H9 (cell line): Measurements from ENCODE around the gene MARK4. TPM values are rescaled to one million over a fixed set of nuclear protein-coding genes. Genes with fewer than 3 reads are reported as not detected.

ENCODE experiments used
- DNase-seq: peaks from one replicate; pipeline ENCODE4 v3.0.0-alpha.2; 2017
- H2AFZ ChIP-seq: one replicate; pipeline ENCODE4 v1.6.1; 2013; ENCODE audit warnings: mild to moderate bottlenecking, low read length, control low read depth, moderate library complexity
- H2AK5ac ChIP-seq: 2 replicates; pipeline ENCODE4 v1.6.1; 2013; ENCODE audit warnings: low read length, control low read depth, mixed read lengths; ENCODE audit not compliant: insufficient read length
- H2BK120ac ChIP-seq: one replicate; pipeline ENCODE4 v1.6.1; 2013; ENCODE audit warnings: low read depth, mild to moderate bottlenecking, low read length, control low read depth, inconsistent platforms; ENCODE audit not compliant: poor library complexity, severe bottlenecking
- H2BK12ac ChIP-seq: 2 replicates; pipeline ENCODE4 v1.6.1; 2013; ENCODE audit warnings: low read length, control low read depth, mixed read lengths, low read depth; ENCODE audit not compliant: insufficient read length
- H2BK15ac ChIP-seq: 2 replicates; pipeline ENCODE4 v1.6.1; 2013; ENCODE audit warnings: low read depth, low read length, control low read depth
- H2BK20ac ChIP-seq: one replicate; pipeline ENCODE4 v1.6.1; 2013; ENCODE audit warnings: low read depth, mild to moderate bottlenecking, low read length, control low read depth, inconsistent platforms; ENCODE audit not compliant: poor library complexity, severe bottlenecking
- H2BK5ac ChIP-seq: 2 replicates; pipeline ENCODE4 v1.6.1; 2013; ENCODE audit warnings: low read length, control low read depth, mixed read lengths; ENCODE audit not compliant: insufficient read length
- H3K14ac ChIP-seq: 2 replicates; pipeline ENCODE4 v1.6.1; 2013; ENCODE audit warnings: low read length, control low read depth; ENCODE audit not compliant: insufficient read depth
- H3K18ac ChIP-seq: 2 replicates; pipeline ENCODE4 v1.6.1; 2013; ENCODE audit warnings: low read depth, mild to moderate bottlenecking, mixed read lengths, low read length, control low read depth; ENCODE audit not compliant: insufficient read length
- H3K23ac ChIP-seq: 2 replicates; pipeline ENCODE4 v1.6.1; 2013; ENCODE audit warnings: low read length, control low read depth, mixed read lengths, low read depth; ENCODE audit not compliant: insufficient read length
- H3K23me2 ChIP-seq: 2 replicates; pipeline ENCODE4 v1.6.1; 2013; ENCODE audit warnings: low read depth, mild to moderate bottlenecking, mixed read lengths, low read length, control low read depth; ENCODE audit not compliant: insufficient read length, poor library complexity, severe bottlenecking
- H3K27ac ChIP-seq: 2 replicates; pipeline ENCODE4 v1.5.1; 2013; ENCODE audit warnings: low read length, control low read depth, mixed read lengths, low read depth; ENCODE audit not compliant: insufficient read length
- H3K27me3 ChIP-seq: 2 replicates; pipeline ENCODE4 v1.6.1; 2013; ENCODE audit warnings: low read length, control low read depth, inconsistent platforms; ENCODE audit not compliant: insufficient read depth
- H3K4ac ChIP-seq: 2 replicates; pipeline ENCODE4 v1.6.1; 2013; ENCODE audit warnings: low read depth, mild to moderate bottlenecking, control low read depth, inconsistent platforms, low read length, moderate library complexity
- H3K4me1 ChIP-seq: 2 replicates; pipeline ENCODE4 v1.6.1; 2013; ENCODE audit warnings: low read length, control low read depth, inconsistent platforms; ENCODE audit not compliant: insufficient read depth
- H3K4me2 ChIP-seq: 2 replicates; pipeline ENCODE4 v1.6.1; 2013; ENCODE audit warnings: low read length, control low read depth, mixed read lengths; ENCODE audit not compliant: insufficient read length, insufficient read depth
- H3K56ac ChIP-seq: 2 replicates; pipeline ENCODE4 v1.6.1; 2013; ENCODE audit warnings: low read depth, mild to moderate bottlenecking, mixed read lengths, low read length, control low read depth; ENCODE audit not compliant: insufficient read length
- H3K79me1 ChIP-seq: 2 replicates; pipeline ENCODE4 v1.6.1; 2013; ENCODE audit warnings: low read depth, mild to moderate bottlenecking, moderate library complexity, low read length, control low read depth, inconsistent platforms; ENCODE audit not compliant: insufficient read depth, poor library complexity, severe bottlenecking
- H3K79me2 ChIP-seq: 2 replicates; pipeline ENCODE4 v1.6.1; 2013; ENCODE audit warnings: low read length, control low read depth, inconsistent platforms; ENCODE audit not compliant: insufficient read depth
- H3K9ac ChIP-seq: 2 replicates; pipeline ENCODE4 v1.6.1; 2013; ENCODE audit warnings: low read length, control low read depth, mixed read lengths; ENCODE audit not compliant: insufficient read length; ENCODE audit errors: extremely low read depth
- H3K9me3 ChIP-seq: one replicate; pipeline ENCODE4 v1.6.1; 2013; ENCODE audit warnings: low read depth, low read length, inconsistent platforms; ENCODE audit not compliant: control insufficient read depth
- H3T11ph ChIP-seq: one replicate; pipeline ENCODE4 v1.6.1; 2013; ENCODE audit warnings: mild to moderate bottlenecking, low read length, control low read depth, inconsistent platforms
- H4K20me1 ChIP-seq: one replicate; pipeline ENCODE4 v1.6.1; 2013; ENCODE audit not compliant: control insufficient read depth, insufficient read length, insufficient read depth
- H4K5ac ChIP-seq: 2 replicates; pipeline ENCODE4 v1.6.1; 2013; ENCODE audit warnings: low read depth, mild to moderate bottlenecking, mixed read lengths, low read length, control low read depth; ENCODE audit not compliant: insufficient read length
- H4K8ac ChIP-seq: replicated peaks from 2 replicates; pipeline ENCODE4 v1.6.1; 2013; ENCODE audit warnings: low read length, control low read depth, mixed read lengths, low read depth; ENCODE audit not compliant: insufficient read length
- H4K91ac ChIP-seq: 2 replicates; pipeline ENCODE4 v1.6.1; 2013; ENCODE audit warnings: low read depth, mild to moderate bottlenecking, moderate library complexity, mixed read lengths, low read length, control low read depth; ENCODE audit not compliant: insufficient read length
- H3K27ac Mint-ChIP-seq, 3 experiments: 2 replicates in 2 of 3; 3 replicates in 1 of 3; pipeline ENCODE4 v1.8.0; 2020 to 2021; ENCODE audit warnings: mixed read lengths in 3 of 3, mild to moderate bottlenecking in 1 of 3, moderate library complexity in 1 of 3
- H3K27me3 Mint-ChIP-seq: 2 replicates; pipeline ENCODE4 v1.8.0; 2021; ENCODE audit warnings: low read depth, mild to moderate bottlenecking, moderate library complexity, mixed read lengths
- H3K36me3 Mint-ChIP-seq, 3 experiments: 2 replicates in 2 of 3; 3 replicates in 1 of 3; pipeline ENCODE4 v1.8.0; 2020 to 2021; ENCODE audit warnings: low read depth in 3 of 3, mixed read lengths in 3 of 3; ENCODE audit not compliant: insufficient read depth in 1 of 3
- H3K4me1 Mint-ChIP-seq, 2 experiments: 2 replicates each; pipeline ENCODE4 v1.8.0; 2020; ENCODE audit warnings: mixed read lengths in 2 of 2
- H3K4me3 Mint-ChIP-seq, 2 experiments: 2 replicates in 1 of 2; 3 replicates in 1 of 2; pipeline ENCODE4 v1.8.0; 2020 to 2021; ENCODE audit warnings: mild to moderate bottlenecking in 2 of 2, mixed read lengths in 2 of 2, moderate library complexity in 1 of 2
- H3K9me3 Mint-ChIP-seq, 2 experiments: 2 replicates in 1 of 2; 3 replicates in 1 of 2; pipeline ENCODE4 v1.8.0; 2020; ENCODE audit warnings: mild to moderate bottlenecking in 2 of 2, mixed read lengths in 2 of 2, moderate library complexity in 1 of 2
- CTCF ChIP-seq: fragments of 200-600 bp; sonication (generic); conservative IDR thresholded peaks from 3 replicates; pipeline ENCODE4 v1.8.0; 2021; ENCODE audit warnings: antibody characterized with exemption, mild to moderate bottlenecking
- WGBS: extraction: QIAGEN DNeasy Blood & Tissue Kit; methylation state at CpG from one replicate; pipeline ENCODE4 v1.1.7; 2013; ENCODE audit warnings: missing lambda C conversion rate, low lambda C conversion rate, mixed read lengths; ENCODE audit not compliant: insufficient read length; ENCODE audit errors: extremely low coverage; 5-methylcytosine and 5-hydroxymethylcytosine counted together
- total RNA-seq: library from RNA; stranded (reverse); gene quantifications from 2 replicates; pipeline ENCODE4 v1.2.1, GENCODE V29; 2021

Gene MARK4
- total RNA-seq, 1 experiment from 2014 or later = 44.7 TPM

GRCh38 chr19:45351401-45351952 is 100.4 kb downstream of the MARK4 start:
- H3K36me3 Mint-ChIP-seq = peaks cover 38 to 74% (median 69%) of the 10 kb centered on the region in 3 experiments; a peak in 6 of 7 replicates
- no peak for DNase-seq

More at GRCh38 chr19:45351401-45351952, 100.4 kb downstream of the MARK4 start:
- H2BK120ac ChIP-seq = no peak overlapping the region
- H3K4me1 Mint-ChIP-seq = peaks cover 8 to 17% of the 10 kb centered on the region in 2 experiments; a peak in 3 of 4 replicates
- no peaks in the 10 kb centered on the region for H3K79me2 ChIP-seq
- H2AFZ ChIP-seq = no peak overlapping the region
- H3K4me2 ChIP-seq = no peak overlapping the region
- no peaks in the 10 kb centered on the region for H3K27me3 ChIP-seq
- no peak overlapping the region for H2BK20ac ChIP-seq
- no peak overlapping the region for H4K5ac ChIP-seq
- H4K91ac ChIP-seq = no peak overlapping the region
- H3K4me3 Mint-ChIP-seq = no peak overlapping the region
- H3K56ac ChIP-seq = no peak overlapping the region
- peaks cover 2% of the 10 kb centered on the region for H4K20me1 ChIP-seq
- no peaks in the 10 kb centered on the region for H3K27me3 Mint-ChIP-seq
- H2BK12ac ChIP-seq = no peak overlapping the region
- no peak overlapping the region for H3K9ac ChIP-seq
- H3K23ac ChIP-seq = no peak overlapping the region
- H2AK5ac ChIP-seq = no peak overlapping the region
- no peak overlapping the region for H3K18ac ChIP-seq
- H2BK15ac ChIP-seq = no peak overlapping the region
- H3K14ac ChIP-seq = no peak overlapping the region
- H3K27ac Mint-ChIP-seq = no peak overlapping the region
- no peak overlapping the region for H4K8ac ChIP-seq
- no peak overlapping the region for H3K4ac ChIP-seq
- no peak for TF ChIP-seq CTCF
- H3T11ph ChIP-seq = no peak overlapping the region
- no peak overlapping the region for H2BK5ac ChIP-seq
- no peaks in the 10 kb centered on the region for H3K9me3 Mint-ChIP-seq
- no peak overlapping the region for H3K27ac ChIP-seq
- WGBS = no CpG with 5 or more reads among the region's 13 CpGs
- H3K4me1 ChIP-seq = no peaks in the 10 kb centered on the region
- no peaks in the 10 kb centered on the region for H3K79me1 ChIP-seq
- no peaks in the 10 kb centered on the region for H3K23me2 ChIP-seq
- H3K9me3 ChIP-seq = no peaks in the 10 kb centered on the region
